SK-N-SH (cell line): ENCODE measurements around the gene KLHL40. TPM values are rescaled to one million over a fixed set of nuclear protein-coding genes. Genes with fewer than 3 reads are reported as not detected.

Experiments used
- CTCF ChIA-PET: fragments of 300-600, 350-600 bp; formaldehyde crosslinking; extraction: SDS; loops from one replicate; lab custom pipeline; 2021; lab: Yijun Ruan, JAX
- POLR2A ChIA-PET: fragments of 350-600 bp; sonication (Branson Sonifier 250); formaldehyde crosslinking; extraction: SDS; loops from one replicate; lab custom pipeline; 2020; ENCODE audit warnings: antibody characterized with exemption, inconsistent platforms; lab: Yijun Ruan, JAX
- DNase-seq: peaks from one replicate; pipeline ENCODE4 v3.0.0; 2012
- H2AFZ ChIP-seq: fragments of 200-600 bp; sonication (generic); 2 replicates; pipeline ENCODE4 v1.8.1; 2016; ENCODE audit warnings: antibody characterized with exemption, mild to moderate bottlenecking, low read depth
- H3F3A ChIP-seq: fragments of 200-600 bp; sonication (generic); replicated peaks from 2 replicates; pipeline ENCODE3; 2016; ENCODE audit warnings: antibody characterized with exemption, mild to moderate bottlenecking; ENCODE audit not compliant: insufficient read depth
- H3K27ac ChIP-seq, 2 experiments: fragments of 200-500 bp in 1 of 2; fragments of 200-600 bp in 1 of 2; sonication (Bioruptor generic) in 1 of 2; sonication (generic), shearing (Covaris generic) in 1 of 2; 2 replicates each; pipeline versions ENCODE4 v1.5.1 to v1.6.1; 2014 to 2016; ENCODE audit warnings: low read depth in 2 of 2, inconsistent platforms in 1 of 2, low read length in 1 of 2, mild to moderate bottlenecking in 1 of 2, mixed read lengths in 1 of 2
- H3K27me3 ChIP-seq: fragments of 200-600 bp; sonication (generic), shearing (Covaris generic); 2 replicates; pipeline ENCODE4 v1.6.1; 2016; ENCODE audit warnings: mixed run types; ENCODE audit not compliant: insufficient read depth
- H3K36me3 ChIP-seq, 2 experiments: fragments of 200-500 bp in 1 of 2; fragments of 200-600 bp in 1 of 2; sonication (Bioruptor generic) in 1 of 2; sonication (generic) in 1 of 2; replicated peaks in 1 of 2; 2 replicates each; pipeline versions ENCODE3 to v1.5.1; 2014 to 2016; ENCODE audit warnings: low read length in 1 of 2, mild to moderate bottlenecking in 1 of 2; ENCODE audit not compliant: insufficient read depth in 2 of 2, control insufficient read depth in 1 of 2
- H3K4me1 ChIP-seq, 2 experiments: fragments of 200-500 bp in 1 of 2; fragments of 200-600 bp in 1 of 2; sonication (Bioruptor generic) in 1 of 2; sonication (generic), shearing (Covaris generic) in 1 of 2; 2 replicates each; pipeline versions ENCODE4 v1.5.1 to v1.6.1; 2014 to 2016; ENCODE audit warnings: low read depth in 1 of 2, low read length in 1 of 2, mixed run types in 1 of 2; ENCODE audit not compliant: insufficient read depth in 2 of 2, control insufficient read depth in 1 of 2
- H3K4me2 ChIP-seq: fragments of 200-600 bp; sonication (generic), shearing (Covaris generic); 2 replicates; pipeline ENCODE4 v1.6.1; 2017; ENCODE audit warnings: mixed run types
- H3K4me3 ChIP-seq, 2 experiments: fragments of 200-500 bp in 1 of 2; fragments of 200-600 bp in 1 of 2; sonication (Bioruptor generic) in 1 of 2; sonication (generic), shearing (Covaris generic) in 1 of 2; 2 replicates each; pipeline versions ENCODE4 v1.5.1 to v1.8.1; 2014 to 2016; ENCODE audit warnings: low read depth in 2 of 2, inconsistent platforms in 1 of 2, low read length in 1 of 2, mild to moderate bottlenecking in 1 of 2, mixed read lengths in 1 of 2, moderate library complexity in 1 of 2
- H3K79me2 ChIP-seq: fragments of 200-600 bp; sonication (generic); 2 replicates; pipeline ENCODE4 v1.8.1; 2017; ENCODE audit warnings: mild to moderate bottlenecking; ENCODE audit not compliant: insufficient read depth
- H3K9ac ChIP-seq: fragments of 200-600 bp; sonication (generic); 2 replicates; pipeline ENCODE4 v1.6.1; 2017; ENCODE audit warnings: mixed run types
- H3K9me2 ChIP-seq: fragments of 200-600 bp; sonication (generic); 2 replicates; pipeline ENCODE4 v1.6.1; 2017; ENCODE audit warnings: mixed run types
- H3K9me3 ChIP-seq: fragments of 200-600 bp; sonication (generic); 2 replicates; pipeline ENCODE4 v1.6.1; 2017; ENCODE audit warnings: mixed run types, mild to moderate bottlenecking, moderate library complexity
- H4K20me1 ChIP-seq: fragments of 200-600 bp; sonication (generic); 2 replicates; pipeline ENCODE4 v1.6.1; 2017; ENCODE audit warnings: mild to moderate bottlenecking, mixed run types; ENCODE audit not compliant: insufficient read depth
- CHD2 ChIP-seq: fragments of 150-350 bp; IDR thresholded peaks from 2 replicates; pipeline ENCODE4 v1.6.1; 2018; ENCODE audit warnings: low read length; ENCODE audit not compliant: partially characterized antibody
- FOSL2 ChIP-seq: IDR thresholded peaks from 2 replicates; pipeline ENCODE4 v1.4.0; 2012; ENCODE audit warnings: low read depth, mild to moderate bottlenecking, moderate library complexity, borderline replicate concordance
- JUND ChIP-seq: IDR thresholded peaks from 2 replicates; pipeline ENCODE4 v1.4.0; 2012
- MXI1 ChIP-seq: IDR thresholded peaks from 2 replicates; pipeline ENCODE4 v1.6.1; 2012; ENCODE audit warnings: mild to moderate bottlenecking, low read depth, low read length, improper control_type of control experiment
- NRF1 ChIP-seq: IDR thresholded peaks from 2 replicates; pipeline ENCODE4 v1.6.1; 2012; ENCODE audit warnings: low read depth, mild to moderate bottlenecking, low read length
- PBX3 ChIP-seq: IDR thresholded peaks from 2 replicates; pipeline ENCODE4; 2012
- REST ChIP-seq: IDR thresholded peaks from 2 replicates; pipeline ENCODE4 v1.6.1; 2012; ENCODE audit warnings: mild to moderate bottlenecking, low read depth, low read length, moderate library complexity
- WGBS: methylation state at CpG from one replicate; pipeline ENCODE4 v1.1.6; 2017; ENCODE audit warnings: low lambda C conversion rate; 5-methylcytosine and 5-hydroxymethylcytosine counted together
- polyA plus RNA-seq, 3 experiments: library from polyadenylated mRNA; depleted of rRNA; stranded (reverse); fragments of >200 nt; gene quantifications; 2 replicates each; pipeline ENCODE4 v1.2.3, GENCODE V29; 2012

The KLHL40 gene
- polyA plus RNA-seq, 1 of the 3 experiments (the other 2 are of a cell fraction) = not detected

GRCh38 chr3:42655980-42656679, 29.2 kb upstream of the KLHL40 start:
- no peak for TF ChIP-seq CHD2
- TF ChIP-seq PBX3 = peak; percentile 78
- peak; percentile 30; the same call in 1 of the 2 replicates for TF ChIP-seq JUND
- peak; percentile 67; the same call in 1 of the 2 replicates for TF ChIP-seq FOSL2
- TF ChIP-seq, all 33 proteins: peak for 3
- Histone ChIP-seq H3K79me2 (peaks cover 38% of the 10 kb centered on the region; the same call in 1 of the 2 replicates), H3K4me3 (no peak overlapping the region), H3K4me1 (peaks cover 18 to 41% of the 10 kb centered on the region in 2 experiments), H3K9me3 (no peaks in the 10 kb centered on the region), H3K36me3 (peaks cover 0 to 16% of the 10 kb centered on the region in 2 experiments), H4K20me1 (peaks cover 8% of the 10 kb centered on the region; the same call in 1 of the 2 replicates), H3K4me2 (peak overlapping the region; percentile 99), H3K9me2 (no peaks in the 10 kb centered on the region), H3K27ac (no peak overlapping the region), H3F3A (peaks cover 15% of the 10 kb centered on the region), H2AFZ (no peak overlapping the region), H3K27me3 (no peaks in the 10 kb centered on the region), H3K9ac (no peak overlapping the region)
- WGBS = 91% methylated on average over 6 of the region's 6 CpGs
- ChIA-PET POLR2A (no interaction called here), CTCF (interaction anchor here (0.8 kb wide), 1 partner anchor 88 kb away, joined by 3 read pairs; no protein-coding TSS in a partner anchor)
- DNase-seq = peak; percentile 30

GRCh38 chr3:42656680-42657610, 28.4 kb upstream of the KLHL40 start:
- no peak overlapping the region for H3K27ac ChIP-seq
- POLR2A ChIA-PET = no interaction called here
- H3K36me3 ChIP-seq = peaks cover 0 to 24% of the 10 kb centered on the region in 2 experiments
- peaks cover 7% of the 10 kb centered on the region for H3F3A ChIP-seq
- no peak for TF ChIP-seq REST
- TF ChIP-seq NRF1 = no peak
- TF ChIP-seq MXI1 = no peak
- H3K4me3 ChIP-seq = no peak overlapping the region
- no peak overlapping the region for H2AFZ ChIP-seq
- CTCF ChIA-PET = interaction anchor here (0.8 to 1.1 kb wide), 2 partner anchors 43 to 87 kb away, joined by 3 to 4 read pairs; no protein-coding TSS in a partner anchor
- H3K4me1 ChIP-seq = peaks cover 10 to 33% of the 10 kb centered on the region in 2 experiments
- H3K27me3 ChIP-seq = no peaks in the 10 kb centered on the region
- H3K9me2 ChIP-seq = no peaks in the 10 kb centered on the region
- DNase-seq = peak; percentile 15
- no peak overlapping the region for H3K4me2 ChIP-seq
- H4K20me1 ChIP-seq = peaks cover 8% of the 10 kb centered on the region; the same call in 1 of the 2 replicates
- H3K9ac ChIP-seq = no peak overlapping the region
- peaks cover 38% of the 10 kb centered on the region; the same call in 1 of the 2 replicates for H3K79me2 ChIP-seq
- H3K9me3 ChIP-seq = no peaks in the 10 kb centered on the region
- WGBS = 100% methylated on average over 3 of the region's 9 CpGs
